Stimulated activated CD8-positive, alpha-beta memory T cell treated with anti-CD3 and anti-CD28 coated beads, Interleukin-7, amount 100 ng/mL, for 4 hours (primary cell): ENCODE results near the gene TBC1D32.
"Not testable (repeated sequence)": the region's sequence is repeated elsewhere in the genome, so short reads cannot be mapped to it uniquely, and the experiment has no call there.

Experiments used
- DNase-seq, 2 donors: peaks; one replicate each; pipeline ENCODE4 v3.0.0-alpha.2; 2020; ENCODE audit warnings: low read depth in 2 of 2

TBC1D32 gene

DNA sequence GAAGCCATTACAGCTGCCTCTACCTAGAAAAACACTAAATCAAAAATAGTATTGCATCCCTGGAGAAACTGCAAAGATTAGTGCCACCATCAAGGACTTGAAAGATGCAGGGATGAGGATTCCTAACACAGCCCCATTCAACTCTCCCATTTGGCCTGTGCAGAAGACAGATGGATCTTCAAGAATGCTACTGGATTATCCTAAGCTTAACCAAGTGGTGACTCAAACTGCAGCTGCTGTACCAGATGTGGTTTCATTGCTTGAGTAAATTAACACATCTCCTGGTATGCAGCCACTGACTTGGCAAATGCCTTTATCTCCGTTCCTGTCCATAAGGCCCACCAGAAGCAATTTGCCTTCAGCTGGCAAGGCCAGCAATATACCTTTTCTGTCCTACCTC is 117.4 kb downstream of the TBC1D32 start:
- DNase-seq, result no peak

DNA sequence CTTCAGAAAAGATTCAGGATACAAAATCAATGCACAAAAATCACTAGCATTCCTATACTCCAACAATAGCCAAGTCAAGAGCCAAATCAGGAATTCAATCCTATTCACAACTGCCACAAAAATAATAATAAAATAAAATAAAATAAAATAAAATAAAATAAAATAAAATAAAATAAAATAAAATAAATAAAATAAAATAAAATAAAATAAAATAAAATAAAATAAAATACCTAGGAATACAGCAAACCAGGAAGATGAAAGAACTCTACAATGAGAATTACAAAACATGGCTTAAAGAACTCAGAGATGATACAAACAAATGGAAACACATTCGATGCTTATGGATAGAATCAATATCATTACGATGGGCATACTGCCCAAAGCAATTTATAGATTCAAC is 120.9 kb downstream of the TBC1D32 start:
- DNase-seq, result not testable (repeated sequence)

DNA sequence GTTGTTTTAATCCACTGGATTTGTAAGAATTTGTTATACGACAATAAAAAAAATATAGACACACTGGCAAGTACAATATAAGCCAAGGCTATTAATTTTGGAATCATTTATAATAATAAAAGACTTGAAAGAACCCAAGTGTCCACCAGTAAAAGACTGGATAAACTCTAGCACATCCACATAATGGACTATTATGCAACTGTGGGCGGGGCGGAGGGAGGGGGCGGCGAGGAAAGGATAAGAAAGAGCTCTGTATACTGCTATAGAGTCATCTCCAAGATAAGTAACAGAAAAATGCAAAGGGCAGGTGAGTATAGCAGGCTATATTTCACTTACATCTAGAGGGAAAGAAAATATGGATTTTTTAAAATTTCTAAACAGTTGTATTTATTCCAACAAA is 123.3 kb downstream of the TBC1D32 start:
- DNase-seq, result no peak

DNA sequence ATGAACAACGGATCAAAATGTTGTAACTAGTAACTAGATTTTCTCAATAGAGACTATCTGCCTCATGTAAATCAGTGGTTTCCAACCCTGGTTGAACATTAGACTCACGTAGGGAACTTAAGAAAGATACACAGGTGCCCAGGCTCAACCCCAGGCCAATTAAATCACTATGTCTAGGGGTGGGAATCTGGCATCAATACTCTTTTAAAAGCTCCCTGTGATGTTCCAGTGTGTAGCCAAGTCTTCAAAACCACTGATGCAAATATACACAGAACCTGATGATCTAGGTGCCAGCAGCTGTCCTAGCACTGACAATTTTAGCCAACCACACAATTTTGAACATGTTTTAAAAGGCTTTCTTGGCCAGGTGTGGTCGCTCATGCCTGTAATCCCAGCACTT is 128.7 kb downstream of the TBC1D32 start:
- no peak for DNase-seq

DNA sequence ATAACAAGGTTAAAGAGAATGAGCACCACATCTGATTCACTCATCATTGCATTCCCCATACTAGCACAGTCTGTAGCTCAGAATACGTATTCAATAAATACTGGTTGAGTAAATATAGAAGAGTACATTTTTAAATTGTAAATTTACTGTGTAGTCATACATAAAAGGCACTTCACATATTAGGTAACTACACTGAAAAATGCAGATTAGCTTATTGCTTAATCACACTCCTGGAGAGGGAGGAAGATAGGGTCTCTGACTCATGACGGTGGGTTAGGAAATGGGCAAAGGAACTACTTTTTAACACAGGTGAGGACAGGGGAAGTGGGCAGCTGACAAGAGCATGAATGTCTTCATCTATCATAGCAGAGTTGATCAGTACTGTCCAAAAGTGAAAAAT is 133.2 kb downstream of the TBC1D32 start:
- no peak for DNase-seq

DNA sequence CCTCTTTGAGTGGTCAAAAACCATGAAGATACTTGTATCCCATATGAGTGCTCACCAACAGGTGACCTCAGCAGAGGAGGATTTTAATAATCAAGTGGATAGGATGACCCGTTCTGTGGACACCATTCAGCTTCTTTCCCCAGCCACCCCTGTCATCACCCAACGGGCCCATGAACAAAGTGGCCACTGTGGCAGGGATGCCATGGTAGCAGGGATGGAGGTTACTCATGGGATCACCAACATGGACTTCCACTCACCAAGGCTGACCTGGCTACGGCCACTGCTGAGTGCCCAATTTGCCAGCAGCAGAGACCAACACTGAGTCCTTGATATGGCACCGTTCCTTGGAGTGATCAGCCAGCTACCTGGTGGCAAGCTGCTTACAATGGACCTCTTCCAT is 138.2 kb downstream of the TBC1D32 start:
- DNase-seq, result not testable (repeated sequence)

DNA sequence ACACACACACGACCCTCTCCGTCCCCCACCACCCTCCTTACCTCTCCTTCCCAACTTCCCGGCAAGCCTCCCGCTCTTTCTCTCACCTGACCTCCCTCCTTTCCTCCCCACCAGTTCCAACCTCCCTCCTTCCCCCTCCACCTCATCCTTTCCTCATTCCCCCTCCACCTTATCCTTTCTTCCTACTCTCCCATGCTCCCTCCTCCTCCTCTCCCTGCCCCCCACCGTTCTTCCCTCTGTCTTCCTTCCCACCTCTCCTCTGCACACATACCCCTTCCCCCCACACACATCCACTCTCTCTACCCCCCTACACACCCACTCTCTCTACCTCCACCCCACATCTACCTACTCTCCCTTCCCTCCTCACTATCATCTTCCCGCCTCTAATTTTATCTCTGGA is 144.2 kb downstream of the TBC1D32 start:
- DNase-seq, result no peak

DNA sequence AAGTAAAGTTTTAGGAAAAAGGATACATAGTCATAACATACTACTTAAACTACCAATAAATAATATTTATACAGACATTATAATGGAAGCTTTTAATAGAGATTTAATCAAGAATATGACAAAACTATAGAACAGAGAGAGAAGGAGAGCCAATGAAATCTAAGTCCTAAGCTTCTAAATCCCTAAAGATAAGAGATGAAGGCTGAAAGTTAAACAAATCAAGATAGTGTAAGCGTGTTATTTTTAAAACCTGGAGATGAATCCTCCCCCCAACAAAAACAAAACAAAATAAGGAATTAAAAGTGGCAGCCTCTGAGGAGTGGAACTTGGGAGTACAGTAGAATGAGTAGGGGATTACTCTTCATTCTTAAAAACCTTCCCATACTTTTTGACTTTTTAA is 145.9 kb downstream of the TBC1D32 start:
- no peak for DNase-seq

DNA sequence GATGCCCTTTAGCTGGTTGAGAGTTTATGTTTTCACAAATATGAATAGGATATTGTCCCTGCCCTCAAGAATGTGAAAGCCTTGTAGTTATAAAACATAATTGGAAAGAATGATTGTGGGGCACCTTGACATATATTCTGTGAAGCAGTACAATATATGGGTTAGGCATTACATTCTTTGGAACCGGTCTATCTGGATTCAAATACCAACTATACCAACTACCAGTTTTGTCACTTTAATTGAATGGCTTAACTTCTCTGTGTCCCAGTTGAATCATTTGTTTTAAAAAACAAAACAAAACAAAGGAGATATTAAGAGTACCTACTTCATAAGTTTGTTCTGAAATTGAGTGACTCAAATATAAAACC is 146.5 kb downstream of the TBC1D32 start:
- DNase-seq, result no peak

DNA sequence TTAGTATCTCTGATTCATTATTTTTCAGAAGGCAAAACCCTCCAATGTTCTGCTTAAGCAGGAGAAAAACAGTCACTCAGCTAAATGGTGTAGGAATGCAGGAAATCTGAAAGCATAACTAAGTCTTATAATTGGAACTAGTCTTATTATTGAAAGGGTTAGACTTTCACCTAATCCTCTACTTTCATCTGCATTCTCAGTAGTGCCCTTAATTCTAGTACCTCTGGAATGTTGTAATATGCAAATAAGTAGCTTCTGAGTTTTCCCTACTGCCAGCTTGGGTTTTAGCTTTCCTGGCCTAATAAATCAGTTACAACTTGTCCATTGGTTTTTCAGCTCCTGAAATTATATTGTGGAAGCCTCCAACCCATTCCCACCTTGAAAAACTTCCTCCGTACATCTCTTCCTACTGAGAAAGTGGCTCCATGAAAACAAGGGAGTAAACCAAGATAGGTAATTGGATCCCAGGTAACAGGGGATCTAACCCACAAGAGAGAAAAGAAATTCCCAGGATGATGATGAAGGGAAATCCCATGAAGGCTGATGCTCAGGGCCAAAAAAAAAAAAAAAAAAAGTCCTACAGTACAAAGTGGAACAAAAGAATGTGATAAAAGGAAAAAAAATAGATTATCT is 147.0 kb downstream of the TBC1D32 start:
- DNase-seq, result no peak

DNA sequence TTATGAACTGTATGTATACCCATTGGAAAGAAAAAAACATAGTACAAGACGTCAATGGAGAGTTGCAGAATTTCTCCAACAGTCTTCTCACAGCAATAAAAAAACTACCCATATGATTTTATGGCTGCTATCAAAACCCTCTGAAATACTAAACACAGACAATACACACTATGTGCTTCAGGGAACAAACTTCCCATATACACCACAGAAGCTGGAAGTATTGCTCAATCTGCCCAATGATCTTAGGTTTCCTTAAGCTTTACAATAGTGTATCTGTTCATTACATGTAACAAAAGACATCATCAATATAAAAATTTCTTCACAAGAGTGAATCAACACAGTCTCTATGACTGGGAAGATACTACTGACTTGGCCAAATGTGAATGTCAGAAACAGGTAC is 150.5 kb downstream of the TBC1D32 start:
- no peak for DNase-seq

DNA sequence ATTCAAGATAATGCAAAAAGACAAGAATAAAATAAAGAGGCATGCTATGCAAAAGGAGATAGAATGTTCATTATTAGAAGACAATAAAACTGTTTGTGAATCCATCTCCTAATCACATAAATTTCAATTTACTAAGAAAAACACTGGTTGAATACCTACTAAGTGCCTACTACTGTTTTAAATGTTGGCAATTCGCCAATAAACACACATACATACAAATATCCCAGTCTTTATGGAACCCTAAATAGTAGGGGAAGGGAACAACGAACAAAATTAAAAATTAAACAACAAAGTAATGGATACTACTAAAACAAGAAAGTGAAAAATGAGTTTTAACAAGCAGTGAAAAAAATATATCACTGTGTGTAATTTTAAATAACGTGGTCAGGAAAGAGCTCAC is 158.5 kb downstream of the TBC1D32 start:
- DNase-seq, result no peak

DNA sequence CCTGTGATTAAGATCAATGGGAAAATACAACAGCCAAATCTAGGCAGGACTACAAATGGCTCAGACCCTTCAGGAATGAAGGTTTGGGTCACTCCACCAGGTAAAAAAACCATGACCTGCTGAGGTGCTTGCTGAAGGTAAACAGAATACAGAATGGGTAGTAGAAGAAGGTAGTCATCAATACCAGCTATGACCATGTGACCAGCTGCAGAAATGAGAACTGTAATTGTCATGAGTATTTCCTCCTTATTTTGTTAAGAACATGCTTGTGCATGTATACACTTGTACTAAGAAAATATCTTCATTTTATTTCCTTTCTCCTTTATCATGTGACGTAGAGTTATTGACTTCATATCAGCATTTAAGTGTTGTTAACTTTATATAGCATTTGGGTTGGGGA is 161.8 kb downstream of the TBC1D32 start:
- DNase-seq, result not testable (repeated sequence)

DNA sequence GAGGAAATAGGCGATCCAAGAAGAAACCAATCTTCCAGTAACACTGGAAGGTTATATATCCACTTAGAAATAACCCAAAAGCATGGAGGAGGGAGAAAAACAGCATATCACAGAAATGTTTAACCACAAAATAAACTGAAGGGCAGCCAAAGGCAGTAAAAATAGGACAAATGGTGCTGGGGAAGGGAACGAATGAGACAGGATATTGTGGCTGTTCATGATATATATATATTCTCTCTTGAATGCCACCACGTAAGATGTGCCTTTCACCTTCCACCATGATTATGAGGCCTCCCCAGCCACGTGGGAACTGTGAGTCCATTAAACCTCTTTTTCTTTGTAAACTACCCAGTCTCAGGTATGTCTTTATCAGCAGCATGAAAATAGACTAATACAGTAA is 162.4 kb downstream of the TBC1D32 start:
- DNase-seq, result no peak

DNA sequence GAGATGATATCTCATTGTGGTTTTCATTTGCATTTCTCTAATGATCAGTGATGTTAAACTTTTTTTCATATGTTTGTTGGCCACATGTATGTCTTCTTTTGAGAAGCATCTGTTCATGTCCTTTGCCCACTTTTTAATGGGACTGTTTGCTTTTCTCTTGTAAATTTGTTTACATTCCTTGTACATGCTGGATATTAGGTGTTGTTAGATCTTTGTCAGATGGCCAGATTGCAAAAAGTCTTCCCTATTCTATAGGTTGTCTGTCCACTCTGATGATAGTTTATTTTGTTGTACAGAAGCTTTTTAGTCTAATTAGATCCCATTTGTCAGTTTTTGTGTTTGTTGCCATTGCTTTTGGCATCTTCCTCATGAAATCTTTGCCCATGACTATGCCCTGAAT is 172.4 kb downstream of the TBC1D32 start:
- DNase-seq, result no peak

DNA sequence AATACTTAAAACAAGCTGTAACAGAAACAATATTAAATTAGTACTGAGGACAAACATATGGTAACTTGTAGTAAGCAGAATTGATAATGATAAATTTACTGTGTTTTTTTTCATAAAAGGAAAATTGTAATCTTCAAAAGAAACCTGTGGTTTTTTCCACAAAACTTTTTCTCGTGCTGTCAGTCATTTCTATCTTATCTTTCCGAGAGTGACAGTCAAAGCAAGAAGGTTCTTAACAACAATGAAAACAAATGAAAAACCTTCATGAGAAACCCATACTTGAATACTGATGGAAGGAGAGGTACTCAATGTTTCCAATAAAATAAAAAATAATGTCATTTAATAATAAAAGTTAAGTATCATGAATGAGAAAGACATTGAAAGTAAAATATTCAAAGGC is 174.0 kb downstream of the TBC1D32 start:
- no peak for DNase-seq

DNA sequence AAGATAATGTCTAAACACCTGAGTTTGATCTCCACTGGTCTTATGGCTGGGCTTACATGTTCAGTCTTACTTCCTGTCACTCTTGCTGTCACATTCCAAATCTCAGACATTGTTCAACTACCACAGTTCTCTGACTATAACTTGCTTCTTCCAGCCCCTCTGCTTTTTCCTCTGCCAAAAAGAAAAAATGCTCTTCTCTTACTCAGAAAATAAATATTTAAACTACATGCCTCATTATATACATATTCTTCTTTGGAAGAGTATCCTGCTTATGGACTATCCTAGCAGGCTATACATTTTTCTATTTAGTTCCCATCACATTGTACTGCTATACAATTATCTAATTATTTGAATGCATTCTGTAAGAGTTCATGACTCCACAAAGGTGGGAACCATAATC is 175.4 kb downstream of the TBC1D32 start:
- no peak for DNase-seq

DNA sequence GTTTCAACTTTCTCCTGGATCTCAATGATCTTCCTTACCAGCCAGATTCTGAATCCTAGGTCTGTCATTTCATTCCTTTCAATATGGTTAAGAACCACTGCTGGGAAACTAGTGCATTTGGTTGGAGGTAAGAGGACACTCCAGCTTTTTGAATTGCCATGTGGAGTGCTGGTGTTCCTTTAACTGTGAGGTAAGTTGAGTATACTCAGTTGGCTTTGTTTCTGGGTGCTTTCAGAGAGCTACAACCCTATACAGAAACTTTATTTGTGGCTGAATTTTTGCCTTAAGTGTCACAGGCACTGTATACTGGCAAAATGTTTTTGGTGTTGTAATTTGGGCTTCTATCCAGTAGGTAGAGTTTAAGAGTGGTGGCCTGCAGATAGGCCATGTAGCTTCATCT is 175.8 kb downstream of the TBC1D32 start:
- no peak for DNase-seq

DNA sequence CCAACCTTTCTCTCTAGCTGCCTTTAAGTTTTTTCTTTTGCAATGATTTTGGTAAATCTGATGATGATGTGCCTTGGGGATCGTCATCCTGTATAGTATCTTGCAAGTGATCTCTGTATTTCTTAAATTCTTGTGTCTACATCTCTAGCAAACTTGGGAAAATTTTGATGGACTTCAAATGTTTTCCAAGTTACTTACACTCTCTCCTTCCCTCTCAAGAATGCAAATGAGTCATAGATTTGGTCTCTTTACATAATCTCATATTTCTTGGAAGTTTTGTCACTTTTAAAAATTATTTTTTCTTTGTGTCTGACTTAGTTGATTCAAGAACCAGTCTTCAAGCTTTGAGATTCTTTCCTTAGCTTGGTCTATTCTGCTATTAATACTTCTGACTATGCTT is 176.4 kb downstream of the TBC1D32 start:
- no peak for DNase-seq

DNA sequence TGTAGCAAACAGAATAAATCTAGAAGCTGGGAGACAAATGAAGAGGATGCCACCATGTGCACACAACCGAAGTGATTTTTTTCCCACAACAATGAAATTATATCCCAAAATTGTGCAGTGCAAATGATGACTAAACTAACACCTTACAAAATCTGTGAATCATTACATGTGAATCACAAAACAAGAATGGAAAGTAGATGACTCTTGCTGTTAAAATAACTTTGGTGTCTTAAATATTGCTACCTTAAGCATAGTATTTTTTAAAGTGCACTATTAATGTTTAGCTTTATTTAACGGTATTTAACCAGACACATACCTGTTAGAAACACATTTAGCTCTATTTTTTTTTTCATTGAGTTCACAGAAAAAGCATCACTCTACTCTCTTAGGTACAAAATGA is 190.8 kb downstream of the TBC1D32 start:
- DNase-seq, result no peak

DNA sequence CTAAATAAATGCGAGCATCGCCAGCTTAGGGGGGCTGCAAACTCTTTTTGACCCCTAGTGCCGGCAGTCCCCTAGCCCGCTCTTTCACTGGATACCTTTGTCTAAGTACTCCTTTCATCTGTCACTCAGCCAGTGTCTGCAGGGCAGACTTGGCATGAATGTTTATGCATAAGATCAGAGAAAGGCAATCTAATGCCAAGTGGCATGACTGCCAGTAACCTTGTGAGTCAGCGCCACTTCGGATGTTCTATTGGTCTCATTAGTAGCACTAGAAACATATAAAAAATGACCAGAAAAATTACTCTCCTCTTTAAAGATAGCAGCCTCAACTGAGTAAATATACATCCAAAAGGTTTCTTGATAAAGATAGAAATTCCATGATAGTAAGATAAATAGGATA is 192.2 kb downstream of the TBC1D32 start:
- no peak for DNase-seq

DNA sequence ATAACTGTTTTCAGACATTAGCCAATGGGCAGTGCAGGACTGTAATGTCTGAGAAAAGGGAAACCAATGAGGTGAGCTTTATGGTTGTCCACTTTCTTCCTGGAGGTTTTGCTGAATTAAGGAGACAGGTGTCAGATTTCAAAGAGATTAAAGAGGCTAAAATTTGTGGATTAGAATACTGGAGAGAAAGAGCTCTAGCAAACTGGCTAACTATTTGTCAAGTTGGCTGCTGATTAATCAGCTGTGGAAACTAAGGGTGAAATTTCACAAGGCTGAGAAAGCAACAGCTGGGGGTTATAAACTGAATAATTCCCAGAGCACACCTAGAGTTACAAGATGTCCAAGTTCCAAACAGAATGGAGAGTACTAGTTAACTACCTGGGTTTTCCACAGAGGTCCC is 198.9 kb downstream of the TBC1D32 start:
- no peak for DNase-seq

DNA sequence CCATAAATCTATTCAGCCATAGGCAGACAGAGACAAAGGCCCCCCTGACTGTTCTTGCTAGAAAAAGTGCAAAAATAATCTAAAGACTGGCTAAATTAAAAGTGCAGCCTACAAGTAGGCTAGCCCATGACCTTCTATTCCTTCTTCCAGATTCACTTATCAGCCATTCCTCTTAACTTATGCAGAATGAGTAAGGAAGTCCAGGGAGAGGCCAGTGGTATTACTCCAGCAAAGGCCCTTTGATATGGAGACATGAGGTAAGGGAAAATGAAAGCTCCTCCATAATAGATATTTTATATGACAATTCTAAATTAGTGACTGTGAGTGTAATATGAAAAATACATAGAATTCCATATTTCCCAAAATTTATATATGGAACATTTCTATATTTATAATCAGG is 199.4 kb downstream of the TBC1D32 start:
- no peak for DNase-seq

DNA sequence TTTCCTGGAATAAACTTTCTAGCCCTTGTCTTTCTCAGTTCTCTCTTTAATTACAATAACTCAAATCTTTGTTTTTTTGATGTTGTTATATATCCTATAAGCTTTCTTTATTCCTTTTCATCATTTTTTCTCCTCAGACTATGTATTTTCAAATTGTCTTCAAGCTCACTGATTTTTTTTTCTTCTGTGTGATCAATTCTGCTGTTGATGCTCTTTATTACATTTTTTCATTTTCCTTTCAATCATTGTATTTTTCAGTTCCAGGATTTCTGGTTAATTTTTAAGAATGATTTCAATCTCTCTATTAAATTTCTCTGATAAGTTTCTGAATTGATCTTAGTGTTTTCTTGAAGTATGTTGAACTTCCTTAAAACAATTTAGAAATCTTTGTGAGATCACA is 209.7 kb downstream of the TBC1D32 start:
- no peak for DNase-seq

DNA sequence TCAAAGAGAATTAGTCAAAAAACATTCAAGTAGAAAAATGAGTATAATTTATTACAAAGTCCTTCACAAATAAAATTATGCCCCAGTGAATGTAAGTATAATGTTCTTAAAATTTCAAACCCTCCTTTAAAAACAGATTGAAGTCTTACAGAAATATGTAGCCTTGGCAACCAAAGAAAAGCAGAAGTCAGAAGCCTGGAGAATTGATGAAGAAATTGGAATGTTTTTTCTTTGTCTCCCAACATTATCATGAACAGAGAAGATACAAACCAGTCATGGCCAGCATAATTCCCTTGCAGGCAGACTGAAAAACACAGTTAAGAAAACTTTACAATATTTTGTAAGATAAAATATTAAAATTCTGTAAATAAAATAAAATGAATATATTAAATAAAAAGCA is 221.9 kb downstream of the TBC1D32 start:
- DNase-seq, result no peak
